Thoracic aorta (tissue), 2 donors: Measurements from ENCODE around the gene DGLUCY. TPM values are rescaled to one million over a fixed set of nuclear protein-coding genes. Genes with fewer than 3 reads are reported as not detected.

ENCODE experiments used
- ATAC-seq: fragments of 150-250 bp; one replicate; pipeline ENCODE4 v1.8.0; 2017; ENCODE audit warnings: low read depth; ENCODE audit not compliant: insufficient number of reproducible peaks, low FRiP score
- DNase-seq: peaks from one replicate; pipeline ENCODE4 v3.0.0-alpha.2; 2020; ENCODE audit warnings: low spot score
- H3K27ac ChIP-seq, 2 donors: fragments of 200-600 bp; sonication (generic); 1 replicate in 1 of 2; 2 replicates in 1 of 2; pipeline ENCODE4 v1.5.1; 2016; ENCODE audit warnings: mild to moderate bottlenecking in 2 of 2, moderate library complexity in 2 of 2
- H3K27me3 ChIP-seq: fragments of 200-600 bp; sonication (generic); replicated peaks from 2 replicates; pipeline ENCODE4 v1.6.0; 2016; ENCODE audit warnings: mild to moderate bottlenecking; ENCODE audit not compliant: insufficient read depth
- H3K36me3 ChIP-seq: fragments of 200-600 bp; sonication (generic); one replicate; pipeline ENCODE4 v1.5.1; 2016
- H3K4me1 ChIP-seq, 2 donors: fragments of 200-600 bp; sonication (generic); 1 replicate in 1 of 2; 2 replicates in 1 of 2; pipeline versions ENCODE4 v1.5.1 to v1.6.0; 2016; ENCODE audit warnings: low read depth in 2 of 2, mild to moderate bottlenecking in 1 of 2; ENCODE audit not compliant: control insufficient read depth in 1 of 2
- H3K4me3 ChIP-seq: fragments of 200-600 bp; sonication (generic); 2 replicates; pipeline ENCODE4 v1.5.1; 2016; ENCODE audit warnings: mild to moderate bottlenecking
- H3K9me3 ChIP-seq: fragments of 200-600 bp; sonication (generic); 2 replicates; pipeline ENCODE4 v1.5.1; 2016
- total RNA-seq, 2 donors: library from RNA; depleted of rRNA; stranded (reverse); fragments of >200 nt; gene quantifications; one replicate each; pipeline versions ENCODE4 v1.1.0 to v1.2.3, GENCODE V29; 2016
- TF ChIP-seq, protein P1 (sequence below): fragments of 200-600 bp; sonication (generic); IDR thresholded peaks from one replicate; pipeline ENCODE4 v1.5.1; 2019; ENCODE audit warnings: antibody characterized with exemption

Gene DGLUCY
- total RNA-seq, 2 donors from 2014 or later, result 24.4 to 36.7 TPM

DNA sequence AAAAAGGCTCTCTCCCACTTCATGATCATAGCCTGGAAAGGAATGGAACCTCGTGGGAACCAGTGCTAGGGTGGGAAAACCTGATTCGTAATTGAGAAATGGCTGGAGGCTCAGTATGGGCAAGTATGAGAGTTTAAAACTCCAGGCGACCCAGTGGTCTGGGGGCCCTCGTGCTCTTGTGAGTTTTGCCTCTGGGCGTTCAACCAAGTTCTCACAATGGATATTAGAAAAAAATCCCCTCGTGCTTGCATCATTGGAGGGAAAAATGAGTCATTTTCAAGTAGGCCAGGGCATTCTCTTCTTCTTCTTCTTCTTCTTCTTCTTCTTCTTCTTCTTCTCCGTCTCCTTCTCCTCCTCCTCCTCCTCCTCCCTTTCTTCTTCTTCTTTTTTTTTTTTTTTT lies 91.6 kb downstream of the DGLUCY start:
- no peak for DNase-seq
- no peak overlapping the region for H3K27ac ChIP-seq
- TF ChIP-seq, protein P1, sequence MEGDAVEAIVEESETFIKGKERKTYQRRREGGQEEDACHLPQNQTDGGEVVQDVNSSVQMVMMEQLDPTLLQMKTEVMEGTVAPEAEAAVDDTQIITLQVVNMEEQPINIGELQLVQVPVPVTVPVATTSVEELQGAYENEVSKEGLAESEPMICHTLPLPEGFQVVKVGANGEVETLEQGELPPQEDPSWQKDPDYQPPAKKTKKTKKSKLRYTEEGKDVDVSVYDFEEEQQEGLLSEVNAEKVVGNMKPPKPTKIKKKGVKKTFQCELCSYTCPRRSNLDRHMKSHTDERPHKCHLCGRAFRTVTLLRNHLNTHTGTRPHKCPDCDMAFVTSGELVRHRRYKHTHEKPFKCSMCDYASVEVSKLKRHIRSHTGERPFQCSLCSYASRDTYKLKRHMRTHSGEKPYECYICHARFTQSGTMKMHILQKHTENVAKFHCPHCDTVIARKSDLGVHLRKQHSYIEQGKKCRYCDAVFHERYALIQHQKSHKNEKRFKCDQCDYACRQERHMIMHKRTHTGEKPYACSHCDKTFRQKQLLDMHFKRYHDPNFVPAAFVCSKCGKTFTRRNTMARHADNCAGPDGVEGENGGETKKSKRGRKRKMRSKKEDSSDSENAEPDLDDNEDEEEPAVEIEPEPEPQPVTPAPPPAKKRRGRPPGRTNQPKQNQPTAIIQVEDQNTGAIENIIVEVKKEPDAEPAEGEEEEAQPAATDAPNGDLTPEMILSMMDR, result no peak
- H3K4me3 ChIP-seq, result no peak overlapping the region
- no peaks in the 10 kb centered on the region for H3K4me1 ChIP-seq
- peaks cover 52% of the 10 kb centered on the region for H3K36me3 ChIP-seq
- no peak for ATAC-seq
- no peaks in the 10 kb centered on the region for H3K9me3 ChIP-seq
- H3K27me3 ChIP-seq, result no peaks in the 10 kb centered on the region

DNA sequence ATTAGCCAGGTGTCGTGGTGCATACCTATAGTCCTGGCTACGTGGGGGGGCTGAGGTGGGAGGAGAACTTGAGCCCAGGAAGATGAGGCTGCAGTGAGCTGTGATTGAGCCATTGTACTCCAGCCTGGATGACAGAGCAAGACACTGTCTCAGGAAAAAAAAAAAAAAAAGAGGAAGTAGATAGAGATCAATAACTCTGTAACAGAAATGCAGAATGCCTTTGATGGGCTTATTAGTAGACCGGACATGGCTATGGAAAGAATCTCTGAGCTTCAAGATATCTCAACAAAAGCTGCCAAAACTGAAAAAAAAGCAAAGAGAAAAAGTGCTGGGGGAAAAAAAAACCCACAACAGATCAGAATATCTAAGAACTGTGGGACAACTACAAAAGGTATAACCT lies 93.1 kb downstream of the DGLUCY start:
- DNase-seq (no peak), ATAC-seq (no peak)
- Histone ChIP-seq H3K27ac (no peak overlapping the region), H3K4me3 (no peak overlapping the region), H3K27me3 (no peaks in the 10 kb centered on the region), H3K9me3 (no peaks in the 10 kb centered on the region), H3K4me1 (no peaks in the 10 kb centered on the region), H3K36me3 (peaks cover 44% of the 10 kb centered on the region)
- TF ChIP-seq, protein P1, result no peak

DNA sequence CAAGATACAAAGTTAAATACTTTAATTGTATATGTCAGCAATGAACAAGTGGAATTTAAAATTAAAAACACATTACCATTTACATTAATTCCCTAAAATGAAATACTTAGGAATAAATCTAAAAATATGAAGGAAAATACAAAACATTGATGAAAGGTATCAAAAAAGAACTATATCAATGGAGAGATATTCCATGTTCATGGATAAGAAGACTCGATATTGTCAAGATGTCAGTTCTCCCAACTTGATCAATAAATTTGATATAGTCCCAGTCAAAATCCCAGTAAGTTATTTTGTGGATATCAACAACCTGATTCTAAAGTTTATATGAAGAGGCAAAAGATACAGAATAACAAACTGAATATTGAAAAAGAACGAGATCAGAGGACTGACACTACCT lies 97.1 kb downstream of the DGLUCY start:
- DNase-seq, result no peak
- no peak overlapping the region for H3K4me3 ChIP-seq
- H3K4me1 ChIP-seq, result no peaks in the 10 kb centered on the region
- ATAC-seq, result no peak
- no peaks in the 10 kb centered on the region for H3K9me3 ChIP-seq
- no peak overlapping the region for H3K27ac ChIP-seq
- TF ChIP-seq, protein P1, result no peak
- peaks cover 24% of the 10 kb centered on the region for H3K36me3 ChIP-seq
- no peaks in the 10 kb centered on the region for H3K27me3 ChIP-seq

DNA sequence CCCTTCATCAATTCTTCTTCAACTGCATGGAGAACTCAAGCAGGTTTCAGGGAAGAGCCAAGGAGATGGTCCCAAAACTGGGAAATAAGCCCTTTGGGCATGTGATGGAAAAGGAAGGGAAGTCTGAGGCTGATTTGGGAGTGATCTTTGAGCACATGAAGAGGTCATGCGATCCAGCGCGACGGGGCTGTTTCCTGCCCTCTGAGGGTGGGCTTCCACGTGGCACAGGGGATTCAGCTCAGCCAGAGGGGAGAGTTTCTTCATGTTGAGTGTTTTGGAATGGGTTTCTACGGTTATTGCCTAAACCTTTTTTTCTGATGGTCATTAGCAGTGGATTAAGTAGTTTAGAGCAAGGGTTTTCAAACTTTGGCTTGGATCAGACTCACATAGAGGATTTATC lies 100.4 kb downstream of the DGLUCY start:
- Histone ChIP-seq H3K9me3 (no peaks in the 10 kb centered on the region), H3K4me3 (no peak overlapping the region), H3K36me3 (peaks cover 15% of the 10 kb centered on the region), H3K27me3 (no peaks in the 10 kb centered on the region), H3K4me1 (no peaks in the 10 kb centered on the region), H3K27ac (no peak overlapping the region)
- ATAC-seq (no peak), DNase-seq (no peak)
- TF ChIP-seq, protein P1, result no peak

DNA sequence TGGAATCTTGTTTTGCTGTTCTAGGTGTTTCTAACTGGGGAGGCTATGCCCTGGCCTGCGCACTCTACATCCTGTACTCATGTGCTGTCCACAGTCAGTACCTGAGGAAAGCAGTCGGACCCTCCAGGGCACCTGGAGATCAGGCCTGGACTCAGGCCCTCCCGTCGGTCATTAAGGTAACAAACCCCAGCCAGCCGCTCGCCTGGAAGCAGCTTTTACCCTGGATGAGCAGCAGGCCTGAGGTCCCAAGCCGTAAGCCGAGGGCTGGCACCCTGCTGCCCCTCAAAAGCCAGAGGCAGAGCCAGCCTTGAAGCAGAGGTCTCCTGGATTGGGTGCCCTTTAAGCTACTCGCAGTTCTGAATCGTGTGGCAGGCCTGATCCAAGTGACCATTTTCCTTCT lies 101.5 kb downstream of the DGLUCY start:
- H3K27me3 ChIP-seq, result no peaks in the 10 kb centered on the region
- no peak overlapping the region for H3K4me3 ChIP-seq
- no peak overlapping the region for H3K27ac ChIP-seq
- DNase-seq, result no peak
- H3K9me3 ChIP-seq, result no peaks in the 10 kb centered on the region
- no peaks in the 10 kb centered on the region for H3K4me1 ChIP-seq
- ATAC-seq, result no peak
- peaks cover 13% of the 10 kb centered on the region for H3K36me3 ChIP-seq
- TF ChIP-seq, protein P1, result no peak
